Lower lobe of right lung (tissue), 2 donors: ENCODE data around the gene GEMIN5. TPM values are rescaled to one million over a fixed set of nuclear protein-coding genes. Genes with fewer than 3 reads are reported as not detected.

Experiments used
- ATAC-seq, 2 donors: fragments of 200-7000 bp; cut with Tn5 transposase; one replicate each; pipeline ENCODE4 v1.9.1; 2020 to 2022; ENCODE audit warnings: mild to moderate bottlenecking in 2 of 2, moderate library complexity in 2 of 2
- DNase-seq: peaks from one replicate; pipeline ENCODE4 v3.0.0-alpha.2; 2020
- H3K27ac ChIP-seq: fragments of 200-600 bp; one replicate; pipeline ENCODE4 v1.8.0; 2022
- H3K27me3 ChIP-seq: fragments of 200-600 bp; one replicate; pipeline ENCODE4 v1.8.0; 2022; ENCODE audit warnings: low read depth
- H3K36me3 ChIP-seq: fragments of 200-600 bp; one replicate; pipeline ENCODE4 v1.8.0; 2022; ENCODE audit warnings: mild to moderate bottlenecking
- H3K4me1 ChIP-seq: fragments of 200-600 bp; one replicate; pipeline ENCODE4 v1.8.0; 2022
- H3K4me3 ChIP-seq: fragments of 200-600 bp; one replicate; pipeline ENCODE4 v1.8.0; 2022; ENCODE audit warnings: mild to moderate bottlenecking
- H3K9me3 ChIP-seq: fragments of 200-600 bp; one replicate; pipeline ENCODE4 v1.8.0; 2022
- intact Hi-C: fragments of 100-400 bp; cut with DNase I; formaldehyde crosslinking; loops from one replicate; pipeline ENCODE4 v1.11.0; 2022
- total RNA-seq: library from RNA; stranded (reverse); fragmentation: NEBNext Ultra II Directional; extraction: Animal tissue kit (Norgen Biotek cat#: 25700); gene quantifications from one replicate; pipeline ENCODE4 v1.2.1, GENCODE V29; 2021
- TF ChIP-seq, protein P1 (sequence below): fragments of 200-600 bp; IDR thresholded peaks from one replicate; pipeline ENCODE4 v1.8.0; 2022; ENCODE audit warnings: antibody characterized with exemption, mild to moderate bottlenecking
- donor health status: DM: no; HTN: yes; CAD: no; lungs with severe emphysema.

GEMIN5 gene
- total RNA-seq, 1 donor from 2014 or later, result 13.4 TPM

DNA sequence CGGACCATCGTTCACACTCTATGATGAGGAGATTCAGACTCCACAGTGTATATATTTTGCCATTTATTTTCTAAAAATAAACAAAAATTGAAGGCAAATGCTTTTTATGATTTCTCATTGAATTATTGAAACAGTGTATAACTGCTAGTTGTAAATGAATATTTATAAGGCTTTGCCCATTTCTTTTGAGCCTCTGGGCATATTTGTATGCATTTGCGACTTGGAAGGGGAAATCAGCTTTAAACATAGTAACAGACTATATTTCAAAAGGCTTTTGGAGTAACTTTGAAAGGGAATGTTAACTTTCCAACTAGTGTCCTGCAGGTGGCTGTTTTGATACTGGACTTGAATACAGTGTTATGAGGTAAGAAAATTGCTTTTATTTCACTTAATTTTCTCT, 28.9 kb upstream of the GEMIN5 start:
- TF ChIP-seq, protein P1, sequence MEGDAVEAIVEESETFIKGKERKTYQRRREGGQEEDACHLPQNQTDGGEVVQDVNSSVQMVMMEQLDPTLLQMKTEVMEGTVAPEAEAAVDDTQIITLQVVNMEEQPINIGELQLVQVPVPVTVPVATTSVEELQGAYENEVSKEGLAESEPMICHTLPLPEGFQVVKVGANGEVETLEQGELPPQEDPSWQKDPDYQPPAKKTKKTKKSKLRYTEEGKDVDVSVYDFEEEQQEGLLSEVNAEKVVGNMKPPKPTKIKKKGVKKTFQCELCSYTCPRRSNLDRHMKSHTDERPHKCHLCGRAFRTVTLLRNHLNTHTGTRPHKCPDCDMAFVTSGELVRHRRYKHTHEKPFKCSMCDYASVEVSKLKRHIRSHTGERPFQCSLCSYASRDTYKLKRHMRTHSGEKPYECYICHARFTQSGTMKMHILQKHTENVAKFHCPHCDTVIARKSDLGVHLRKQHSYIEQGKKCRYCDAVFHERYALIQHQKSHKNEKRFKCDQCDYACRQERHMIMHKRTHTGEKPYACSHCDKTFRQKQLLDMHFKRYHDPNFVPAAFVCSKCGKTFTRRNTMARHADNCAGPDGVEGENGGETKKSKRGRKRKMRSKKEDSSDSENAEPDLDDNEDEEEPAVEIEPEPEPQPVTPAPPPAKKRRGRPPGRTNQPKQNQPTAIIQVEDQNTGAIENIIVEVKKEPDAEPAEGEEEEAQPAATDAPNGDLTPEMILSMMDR, result no peak
- peak overlapping the region; percentile 56 for H3K27ac ChIP-seq
- no peaks in the 10 kb centered on the region for H3K9me3 ChIP-seq
- no peaks in the 10 kb centered on the region for H3K27me3 ChIP-seq
- DNase-seq, result no peak
- intact Hi-C loops, result no loop called here
- H3K36me3 ChIP-seq, result peaks cover 44% of the 10 kb centered on the region
- peak overlapping the region; percentile 35 for H3K4me3 ChIP-seq
- no peak for ATAC-seq
- H3K4me1 ChIP-seq, result peaks cover 17% of the 10 kb centered on the region

- H3K36me3 ChIP-seq, result peaks cover 50% of the 10 kb centered on the region
- H3K4me1 ChIP-seq, result peaks cover 17% of the 10 kb centered on the region
- intact Hi-C loops, result no loop called here
- no peaks in the 10 kb centered on the region for H3K27me3 ChIP-seq
- H3K27ac ChIP-seq, result peak overlapping the region; percentile 56
- ATAC-seq (no peak), DNase-seq (no peak)
- TF ChIP-seq, protein P1, result no peak
- H3K9me3 ChIP-seq, result no peaks in the 10 kb centered on the region
- peak overlapping the region; percentile 35 for H3K4me3 ChIP-seq
These were observed 28.2 kb upstream of the GEMIN5 start for GRCh38 chr5:154966081-154966841.

GRCh38 chr5:154962494-154962893, 24.5 kb upstream of the GEMIN5 start:
- DNase-seq, result no peak
- intact Hi-C loops, result no loop called here
- Histone ChIP-seq H3K36me3 (peaks cover 75% of the 10 kb centered on the region), H3K27ac (no peak overlapping the region), H3K4me1 (peaks cover 17% of the 10 kb centered on the region), H3K27me3 (no peaks in the 10 kb centered on the region), H3K9me3 (no peaks in the 10 kb centered on the region), H3K4me3 (no peak overlapping the region)
- ATAC-seq, result no peak
- TF ChIP-seq, protein P1, result no peak

GRCh38 chr5:154956712-154957111, 18.7 kb upstream of the GEMIN5 start:
- TF ChIP-seq, protein P1, result no peak
- Histone ChIP-seq H3K27me3 (no peaks in the 10 kb centered on the region), H3K9me3 (no peaks in the 10 kb centered on the region), H3K27ac (no peak overlapping the region), H3K36me3 (peaks cover 59% of the 10 kb centered on the region), H3K4me3 (no peak overlapping the region), H3K4me1 (no peaks in the 10 kb centered on the region)
- ATAC-seq (no peak), DNase-seq (no peak)
- intact Hi-C loops, result no loop called here

- Histone ChIP-seq H3K27ac (no peak overlapping the region), H3K4me3 (no peak overlapping the region), H3K27me3 (no peaks in the 10 kb centered on the region), H3K36me3 (peaks cover 19% of the 10 kb centered on the region), H3K9me3 (no peaks in the 10 kb centered on the region), H3K4me1 (peaks cover 21% of the 10 kb centered on the region)
- DNase-seq (no peak), ATAC-seq (no peak)
- intact Hi-C loops, result no loop called here
- TF ChIP-seq, protein P1, result no peak
These were observed 11.8 kb upstream of the GEMIN5 start for GRCh38 chr5:154949781-154950180.
